GM18517 (cell line): ENCODE data around the gene C3orf18.
"Not testable (repeated sequence)": the region's sequence is repeated elsewhere in the genome, so short reads cannot be mapped to it uniquely, and the experiment has no call there.

Experiments used
- ATAC-seq: cut with Tn5 transposase; IDR thresholded peaks from one replicate; pipeline ENCODE4 v1.9.1; 2021; ENCODE audit warnings: mild to moderate bottlenecking, moderate library complexity; ENCODE audit not compliant: unreplicated experiment

Gene C3orf18

DNA sequence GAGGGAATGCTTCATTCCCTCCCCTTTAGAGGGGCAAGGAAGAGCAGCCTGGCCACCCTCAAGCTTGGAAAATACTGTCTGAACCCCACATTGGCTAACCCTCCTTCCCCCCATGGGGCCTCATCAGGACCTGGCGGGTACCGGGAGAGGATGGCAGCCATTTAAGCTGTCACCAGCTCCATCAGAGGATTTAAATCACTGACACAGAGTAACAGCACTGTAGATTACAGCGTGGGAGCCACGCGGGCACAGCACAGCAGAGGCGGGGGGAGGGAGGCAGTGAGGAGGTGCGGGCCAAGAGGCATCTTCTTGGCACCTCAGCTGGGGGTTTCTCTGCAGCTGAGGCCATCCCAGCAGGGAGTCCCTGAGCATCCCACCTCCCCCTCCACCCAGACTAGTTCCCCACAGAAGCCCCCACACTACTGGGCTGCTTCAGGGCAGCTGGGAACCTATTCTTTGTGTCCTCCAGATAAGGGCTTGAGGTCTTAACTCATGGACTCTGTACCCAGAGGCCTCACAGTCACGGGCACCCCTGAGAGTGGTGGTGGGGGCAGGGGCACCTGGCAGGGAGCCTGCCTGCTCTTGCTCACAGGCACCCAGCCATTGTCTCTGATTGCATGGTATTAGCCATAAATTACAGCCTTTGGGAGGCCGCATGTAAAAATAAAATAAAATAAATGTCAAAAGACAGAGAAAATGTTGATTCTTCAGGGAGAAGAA lies 42.2 kb downstream of the C3orf18 start:
- no peak for ATAC-seq

DNA sequence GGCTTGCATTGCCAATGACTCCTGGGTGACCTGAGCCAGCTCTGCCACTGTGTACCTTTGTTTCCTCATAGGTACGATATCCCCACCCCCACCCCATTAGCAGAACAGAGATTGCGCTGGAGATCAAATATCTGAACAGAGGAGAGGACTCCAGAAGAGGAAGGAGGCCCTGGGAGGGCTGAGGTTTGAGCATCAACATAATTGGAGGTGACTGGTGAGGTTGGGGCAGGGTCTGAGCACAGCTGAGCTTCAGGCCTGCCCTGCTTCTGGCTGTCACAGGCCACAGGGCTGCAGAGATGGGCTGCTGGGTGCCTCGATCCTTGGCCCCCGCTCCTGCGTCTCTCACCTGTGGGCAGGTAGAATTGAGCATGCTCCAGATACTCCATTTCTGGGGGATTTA lies 42.8 kb downstream of the C3orf18 start:
- no peak for ATAC-seq

DNA sequence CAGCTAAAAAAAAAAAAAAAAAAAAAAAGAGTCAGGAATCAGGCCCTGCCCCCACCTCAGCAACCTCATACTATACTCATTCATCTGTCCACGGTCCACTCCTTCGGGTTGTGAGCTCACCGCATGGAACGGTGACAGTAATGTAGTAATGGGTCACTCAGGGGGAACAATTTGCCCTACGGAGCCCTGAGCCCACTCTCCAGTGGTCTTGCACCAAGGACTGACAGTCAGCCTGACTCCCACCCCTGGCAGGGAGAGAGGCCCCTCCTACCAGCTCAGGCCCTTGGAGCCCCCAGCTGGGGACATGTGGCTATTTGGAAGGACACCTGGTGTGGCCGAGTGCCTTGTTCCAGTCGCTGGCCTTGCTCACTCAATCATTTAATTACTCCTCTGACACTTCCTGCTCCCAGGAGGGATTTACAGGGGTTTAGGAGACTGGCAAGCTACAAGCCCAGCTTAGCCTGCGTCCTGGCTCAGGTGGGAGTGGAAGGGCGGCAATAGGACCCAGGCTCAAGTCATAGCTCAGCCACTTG lies 44.2 kb downstream of the C3orf18 start:
- ATAC-seq: no peak

GRCh38 chr3:50521572-50521971 lies 46.0 kb downstream of the C3orf18 start:
- no peak for ATAC-seq

DNA sequence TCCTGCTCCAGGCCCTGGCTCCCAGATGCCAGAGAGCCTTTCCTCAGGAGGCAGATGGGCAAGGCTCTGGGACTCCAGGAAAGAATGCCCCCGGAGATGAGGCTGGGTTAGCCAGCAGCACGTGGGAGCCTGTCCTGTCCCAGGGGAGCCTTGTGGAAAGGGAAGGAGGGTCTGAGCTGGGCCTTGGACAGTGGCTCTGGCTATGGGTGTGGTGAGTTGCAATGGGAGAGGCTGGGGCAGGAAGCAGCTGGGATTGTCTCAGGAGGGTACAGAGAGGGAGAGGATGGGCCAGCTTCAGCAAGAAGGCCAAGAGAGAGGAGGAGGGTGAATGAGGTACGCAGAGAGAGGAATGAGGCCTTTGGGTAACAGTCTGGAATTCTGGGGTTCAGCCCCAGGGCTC lies 46.7 kb downstream of the C3orf18 start:
- no peak for ATAC-seq

DNA sequence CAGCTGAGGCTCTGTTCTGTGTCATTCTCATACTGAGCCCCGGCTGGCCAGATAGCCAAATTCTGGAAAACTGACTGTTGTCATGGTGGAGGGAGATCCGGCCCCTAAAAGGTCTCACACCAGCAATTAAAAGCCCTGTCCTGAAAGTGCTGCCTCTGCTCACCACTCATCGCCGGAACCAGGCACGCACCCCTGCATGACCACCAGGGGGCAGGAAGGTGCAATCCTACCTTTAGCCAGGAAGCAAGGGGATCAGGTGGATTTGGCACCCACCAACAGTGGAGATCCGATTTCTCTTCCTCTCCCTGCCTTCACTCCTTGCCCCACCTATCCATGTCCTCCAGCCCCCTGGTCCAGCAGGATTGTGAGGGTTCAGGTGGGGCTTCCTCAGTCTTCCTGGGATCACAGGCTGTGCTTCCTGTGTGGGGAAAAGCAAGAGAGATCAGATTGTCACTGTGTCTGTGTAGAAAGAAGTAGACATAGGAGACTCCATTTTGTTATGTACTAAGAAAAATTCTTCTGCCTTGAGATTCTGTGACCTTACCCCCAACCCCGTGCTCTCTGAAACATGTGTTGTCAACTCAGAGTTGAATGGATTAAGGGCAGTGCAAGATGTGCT lies 48.0 kb downstream of the C3orf18 start:
- ATAC-seq: no peak

- ATAC-seq: no peak
Observed at GRCh38 chr3:50518436-50518835, 49.1 kb downstream of the C3orf18 start.

- ATAC-seq: no peak
Observed at GRCh38 chr3:50517721-50518206, 49.8 kb downstream of the C3orf18 start.

- no peak for ATAC-seq
Observed at GRCh38 chr3:50516440-50516871, 51.1 kb downstream of the C3orf18 start.

DNA sequence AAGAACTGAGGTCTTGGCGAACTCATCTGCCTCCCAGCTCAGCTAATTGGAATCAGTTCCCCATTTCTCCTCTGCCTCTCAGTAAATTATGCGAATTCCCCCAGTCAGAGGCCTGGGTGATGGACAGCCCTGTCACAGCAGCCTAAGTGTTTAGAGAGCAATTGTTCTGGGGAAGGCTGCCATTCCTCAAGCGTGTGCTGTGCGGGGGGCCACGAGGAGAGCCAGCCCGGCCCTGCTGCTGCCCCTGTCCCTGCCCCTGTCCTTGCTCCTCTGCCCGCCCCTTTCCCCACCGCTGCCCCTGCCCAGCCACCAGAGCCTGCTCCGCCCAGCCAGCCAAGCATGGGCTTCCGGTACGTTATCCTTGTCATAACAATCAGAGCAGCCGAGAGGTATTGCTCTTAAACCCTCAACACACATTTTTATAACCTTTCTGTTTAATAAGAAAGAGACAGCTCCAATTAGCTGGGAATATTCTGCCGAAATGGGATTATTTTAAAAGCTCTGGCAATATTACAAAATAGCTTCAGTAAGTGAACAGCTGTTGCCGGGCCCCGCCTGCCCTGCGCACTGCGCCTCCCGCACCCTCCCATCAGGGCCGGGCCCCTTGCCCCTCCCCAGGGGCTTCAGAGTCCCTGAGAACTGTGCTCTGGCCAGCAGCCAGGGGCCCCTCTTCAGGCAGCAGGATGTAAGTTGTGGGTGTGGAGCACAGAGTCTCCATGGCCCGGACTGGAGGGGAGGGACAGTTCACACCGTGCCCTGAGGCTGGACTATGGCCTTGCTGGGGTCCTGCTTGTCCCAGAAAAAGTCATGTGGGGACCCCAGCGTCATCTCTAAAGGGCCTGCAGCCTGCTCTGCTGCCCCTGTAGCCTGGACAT lies 51.7 kb downstream of the C3orf18 start:
- ATAC-seq: no peak

GRCh38 chr3:50512908-50513307 lies 54.6 kb downstream of the C3orf18 start:
- not testable (repeated sequence) for ATAC-seq

GRCh38 chr3:50512131-50512530 lies 55.4 kb downstream of the C3orf18 start:
- ATAC-seq: no peak

- ATAC-seq: no peak
Observed at GRCh38 chr3:50510325-50510724, 57.2 kb downstream of the C3orf18 start.

DNA sequence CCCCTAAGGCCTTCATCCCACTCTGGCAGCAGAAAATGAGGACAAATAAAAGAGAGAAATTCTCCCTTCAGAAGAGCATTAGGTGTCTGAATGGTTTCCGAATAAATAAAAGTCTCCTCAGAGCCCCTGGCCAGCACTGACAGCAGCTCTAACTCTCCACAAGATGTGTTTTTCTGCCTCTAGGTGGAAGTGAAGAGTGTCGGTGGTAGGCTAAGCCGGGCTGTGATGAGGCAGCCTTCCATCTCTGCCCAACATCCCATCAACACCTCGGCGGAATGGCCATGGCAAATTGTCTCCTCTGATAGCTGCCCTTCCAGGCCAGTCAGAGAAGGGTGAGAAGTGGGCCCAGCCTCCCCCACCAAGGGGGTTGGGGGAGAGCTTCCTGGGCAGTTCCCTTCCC lies 57.8 kb downstream of the C3orf18 start:
- no peak for ATAC-seq

- ATAC-seq: no peak
Observed at GRCh38 chr3:50508821-50509220, 58.7 kb downstream of the C3orf18 start.
